Fibroblast of lung (primary cell): Measurements from ENCODE around the gene NUPR1. TPM values are rescaled to one million over a fixed set of nuclear protein-coding genes. Genes with fewer than 3 reads are reported as not detected.

Source experiments
- polyA plus RNA-seq, 2 donors: library from polyadenylated mRNA; depleted of rRNA in 1 of 2; stranded (reverse) in 1 of 2; unstranded in 1 of 2; fragments of >200 nt; gene quantifications; 2 replicates each; pipeline ENCODE4 v1.2.1, GENCODE V29; 2011 to 2012; ENCODE audit warnings: missing spikeins in 1 of 2
- total RNA-seq: library from RNA; depleted of rRNA; stranded (reverse); fragments of >200 nt; gene quantifications from 2 replicates; pipeline ENCODE4 v1.2.1, GENCODE V29; 2014

Gene NUPR1
- total and polyA plus RNA-seq, 2 donors (not counting 1 experiment from before 2014, with no cell fraction given), result 38.0 to 87.0 TPM

Other genes starting within 250 kb of the NUPR1 start
- under 0.01 TPM in 2 replicates for gene SBK1, start 246.4 kb downstream of the NUPR1 start, total RNA-seq
- 0.01 TPM in 1 of 2 replicates, not detected in the other for gene SBK1, start 246.4 kb downstream of the NUPR1 start, polyA plus RNA-seq
- 0.66 TPM in 1 of 2 replicates, not detected in the other for gene NPIPB6, start 175.5 kb downstream of the NUPR1 start, total RNA-seq
- gene NPIPB6, start 175.5 kb downstream of the NUPR1 start, polyA plus RNA-seq, result 0.05 and 0.23 TPM in 2 replicates
- 67.4 and 88.6 TPM in 2 replicates for gene EIF3CL, start 135.1 kb downstream of the NUPR1 start, total RNA-seq
- gene EIF3CL, start 135.1 kb downstream of the NUPR1 start, polyA plus RNA-seq, result 45.6 and 70.5 TPM in 2 replicates
- gene NPIPB7, start 66.6 kb downstream of the NUPR1 start, total RNA-seq, result not detected in 2 replicates
- not detected in 2 replicates for gene NPIPB7, start 66.6 kb downstream of the NUPR1 start, polyA plus RNA-seq
- gene CLN3, start 46.9 kb downstream of the NUPR1 start, total RNA-seq, result 19.3 and 23.3 TPM in 2 replicates
- 19.5 and 25.4 TPM in 2 replicates for gene CLN3, start 46.9 kb downstream of the NUPR1 start, polyA plus RNA-seq
- gene APOBR, start 44.3 kb downstream of the NUPR1 start, total RNA-seq, result under 0.01 TPM in 1 of 2 replicates, not detected in the other
- not detected in 2 replicates for gene APOBR, start 44.3 kb downstream of the NUPR1 start, polyA plus RNA-seq
- not detected in 2 replicates for gene IL27, start 32.1 kb downstream of the NUPR1 start, total RNA-seq
- not detected in 2 replicates for gene IL27, start 32.1 kb downstream of the NUPR1 start, polyA plus RNA-seq
- gene SGF29, start 14.9 kb upstream of the NUPR1 start, total RNA-seq, result 6.9 and 12.8 TPM in 2 replicates
- 1.6 and 2.5 TPM in 2 replicates for gene SGF29, start 14.9 kb upstream of the NUPR1 start, polyA plus RNA-seq
- gene SULT1A2, start 58.1 kb upstream of the NUPR1 start, total RNA-seq, result 0.17 and 0.26 TPM in 2 replicates
- not detected in 2 replicates for gene SULT1A2, start 58.1 kb upstream of the NUPR1 start, polyA plus RNA-seq
- gene SULT1A1, start 71.1 kb upstream of the NUPR1 start, total RNA-seq, result 1.3 and 3.6 TPM in 2 replicates
- 0.50 and 1.7 TPM in 2 replicates for gene SULT1A1, start 71.1 kb upstream of the NUPR1 start, polyA plus RNA-seq
- 0.17 TPM in 1 of 2 replicates, not detected in the other for gene NPIPB8, start 99.1 kb upstream of the NUPR1 start, total RNA-seq
- not detected in 2 replicates for gene NPIPB8, start 99.1 kb upstream of the NUPR1 start, polyA plus RNA-seq
- gene EIF3C, start 172.5 kb upstream of the NUPR1 start, total RNA-seq, result 155 and 183 TPM in 2 replicates
- 259 and 267 TPM in 2 replicates for gene EIF3C, start 172.5 kb upstream of the NUPR1 start, polyA plus RNA-seq
- gene NPIPB9, start 212.8 kb upstream of the NUPR1 start, total RNA-seq, result 1.7 and 1.8 TPM in 2 replicates
- 0.05 and 0.12 TPM in 2 replicates for gene NPIPB9, start 212.8 kb upstream of the NUPR1 start, polyA plus RNA-seq